Thyroid gland (tissue), 4 donors: Measurements from ENCODE around the gene TMEM128.

Experiments
- CTCF ChIP-seq, 6 experiments: fragments of 200-600 bp in 3 of 6; fragments of 450-650 bp in 3 of 6; sonication (generic) in 3 of 6; IDR thresholded peaks; one replicate each; pipeline ENCODE4 v1.5.1; 2016 to 2019; ENCODE audit warnings: antibody characterized with exemption in 6 of 6, mild to moderate bottlenecking in 2 of 6, inconsistent platforms in 1 of 6, moderate library complexity in 1 of 6
- POLR2A ChIP-seq, 2 donors: fragments of 450-650 bp; IDR thresholded peaks; one replicate each; pipeline ENCODE4 v1.6.1; 2017; ENCODE audit warnings: antibody characterized with exemption in 2 of 2, mild to moderate bottlenecking in 2 of 2, moderate library complexity in 1 of 2

GRCh38 chr4:4254666-4255065 is 6.6 kb upstream of the TMEM128 start:
- TF ChIP-seq CTCF (IDR thresholded peaks at IDR 0.05) (no peak), POLR2A (IDR thresholded peaks at IDR 0.05) (no peak)
